Stomach (tissue), 4 donors: Measurements from ENCODE around the gene ADNP.

Experiments used
- EP300 ChIP-seq: sonication (generic); formaldehyde crosslinking; IDR thresholded peaks from one replicate; pipeline ENCODE4 v1.6.1; 2017; ENCODE audit warnings: antibody characterized with exemption
- TF ChIP-seq, protein P1 (sequence below), 7 experiments: fragments of 450-650 bp in 4 of 7; fragments of 200-600 bp in 3 of 7; sonication (generic) in 3 of 7; IDR thresholded peaks; one replicate each; pipeline ENCODE4 v1.5.1; 2016 to 2019; ENCODE audit warnings: antibody characterized with exemption in 7 of 7, control low read depth in 2 of 7, mild to moderate bottlenecking in 1 of 7

DNA sequence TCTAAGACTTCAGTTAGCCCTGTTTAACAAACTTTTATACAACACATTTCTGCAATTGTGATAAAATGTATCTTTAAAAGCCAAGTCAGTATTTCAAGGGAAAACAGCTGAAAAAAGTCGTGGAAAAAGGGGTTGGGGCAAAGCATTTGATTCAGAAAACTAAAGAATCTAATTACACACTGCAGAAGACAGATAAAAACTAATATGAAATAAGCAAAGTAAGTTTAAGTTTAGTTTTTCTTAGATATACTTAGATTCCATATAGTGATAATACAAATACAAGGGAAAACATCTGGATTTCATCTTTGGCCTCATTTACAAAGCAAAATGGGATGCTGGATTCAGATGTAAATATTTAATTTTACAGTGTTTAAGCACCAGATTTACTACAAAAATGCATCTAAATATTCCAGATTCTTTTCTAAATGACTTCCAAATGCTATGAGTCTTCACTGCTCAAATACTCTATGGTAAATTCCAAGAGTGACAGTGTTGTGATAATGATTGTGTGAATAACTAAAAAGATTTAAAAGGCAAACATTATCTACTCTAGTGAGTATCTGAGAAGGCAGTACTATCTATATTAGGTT lies 1.5 kb upstream of the ADNP start:
- TF ChIP-seq, protein P1, sequence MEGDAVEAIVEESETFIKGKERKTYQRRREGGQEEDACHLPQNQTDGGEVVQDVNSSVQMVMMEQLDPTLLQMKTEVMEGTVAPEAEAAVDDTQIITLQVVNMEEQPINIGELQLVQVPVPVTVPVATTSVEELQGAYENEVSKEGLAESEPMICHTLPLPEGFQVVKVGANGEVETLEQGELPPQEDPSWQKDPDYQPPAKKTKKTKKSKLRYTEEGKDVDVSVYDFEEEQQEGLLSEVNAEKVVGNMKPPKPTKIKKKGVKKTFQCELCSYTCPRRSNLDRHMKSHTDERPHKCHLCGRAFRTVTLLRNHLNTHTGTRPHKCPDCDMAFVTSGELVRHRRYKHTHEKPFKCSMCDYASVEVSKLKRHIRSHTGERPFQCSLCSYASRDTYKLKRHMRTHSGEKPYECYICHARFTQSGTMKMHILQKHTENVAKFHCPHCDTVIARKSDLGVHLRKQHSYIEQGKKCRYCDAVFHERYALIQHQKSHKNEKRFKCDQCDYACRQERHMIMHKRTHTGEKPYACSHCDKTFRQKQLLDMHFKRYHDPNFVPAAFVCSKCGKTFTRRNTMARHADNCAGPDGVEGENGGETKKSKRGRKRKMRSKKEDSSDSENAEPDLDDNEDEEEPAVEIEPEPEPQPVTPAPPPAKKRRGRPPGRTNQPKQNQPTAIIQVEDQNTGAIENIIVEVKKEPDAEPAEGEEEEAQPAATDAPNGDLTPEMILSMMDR (IDR thresholded peaks at IDR 0.05) = no peak
- TF ChIP-seq EP300 = no peak
